SH-SY5Y (cell line): ENCODE results near the gene PDP2.

Experiments
- GATA2 ChIP-seq: IDR thresholded peaks from 2 replicates; pipeline ENCODE4 v1.6.1; 2011; ENCODE audit warnings: mild to moderate bottlenecking, low read depth, low read length
- GATA3 ChIP-seq: IDR thresholded peaks from 2 replicates; pipeline ENCODE4 v1.6.1; 2011; ENCODE audit warnings: low read depth, mild to moderate bottlenecking, low read length, moderate library complexity

DNA sequence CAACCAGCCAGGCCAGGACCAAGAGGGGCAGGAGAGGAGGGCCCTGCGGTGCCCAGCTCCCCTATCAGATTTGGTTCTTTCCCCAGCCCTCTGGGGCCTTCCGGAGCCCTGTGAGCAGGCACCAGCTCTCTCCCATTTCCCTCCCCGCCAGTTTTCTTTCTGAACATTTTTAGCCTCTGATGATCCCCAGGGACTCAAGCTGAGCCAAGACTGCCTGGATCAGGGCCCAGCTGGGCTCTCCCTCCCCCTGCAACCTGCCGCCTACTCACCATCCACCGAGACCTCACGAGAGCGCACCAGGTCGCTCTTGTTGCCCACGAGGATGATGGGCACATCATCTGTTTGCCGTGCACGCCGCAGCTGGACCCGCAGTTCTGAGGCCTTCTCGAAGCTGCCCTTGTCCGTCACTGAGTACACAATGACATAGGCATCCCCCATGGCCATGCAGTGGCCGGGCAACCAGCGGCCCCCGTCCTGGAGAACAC lies 43.0 kb downstream of the PDP2 start:
- TF ChIP-seq GATA3 (no peak), GATA2 (no peak)
